Esophagus squamous epithelium (tissue), 5 donors: ENCODE results near the gene PLD6. TPM values are rescaled to one million over a fixed set of nuclear protein-coding genes. Genes with fewer than 3 reads are reported as not detected.

Experiments used
- DNase-seq: peaks from one replicate; lab custom pipeline; 2025; lab: John Stamatoyannopoulos, UW
- H3K27ac ChIP-seq, 4 donors: fragments of 200-600 bp; sonication (generic); one replicate each; pipeline ENCODE4 v1.5.1; 2016 to 2019; ENCODE audit warnings: mild to moderate bottlenecking in 1 of 4
- H3K27me3 ChIP-seq, 4 donors: fragments of 200-600 bp; sonication (generic); 1 replicate in 3 of 4; 2 replicates in 1 of 4; pipeline versions ENCODE4 v1.5.1 to v1.6.0; 2017 to 2021; ENCODE audit warnings: antibody characterized with exemption in 1 of 4
- H3K36me3 ChIP-seq, 3 donors: fragments of 200-600 bp; sonication (generic); one replicate each; pipeline ENCODE4 v1.5.1; 2016 to 2019
- H3K4me1 ChIP-seq, 3 donors: fragments of 200-600 bp; sonication (generic); one replicate each; pipeline ENCODE4 v1.5.1; 2017 to 2019
- H3K4me3 ChIP-seq, 4 donors: fragments of 200-600 bp; sonication (generic); 1 replicate in 3 of 4; 2 replicates in 1 of 4; pipeline ENCODE4 v1.5.1; 2016 to 2019; ENCODE audit warnings: mild to moderate bottlenecking in 2 of 4, moderate library complexity in 1 of 4
- H3K9me3 ChIP-seq, 3 donors: fragments of 200-600 bp; sonication (generic); one replicate each; pipeline ENCODE4 v1.5.1; 2016 to 2019
- CTCF ChIP-seq, 6 experiments: fragments of 450-650 bp in 4 of 6; fragments of 200-600 bp in 2 of 6; sonication (generic) in 2 of 6; IDR thresholded peaks; one replicate each; pipeline ENCODE4 v1.5.1; 2016 to 2019; ENCODE audit warnings: antibody characterized with exemption in 6 of 6, mild to moderate bottlenecking in 4 of 6, moderate library complexity in 4 of 6
- POLR2A ChIP-seq, 4 donors: fragments of 450-650 bp; IDR thresholded peaks; one replicate each; pipeline ENCODE4 v1.6.1; 2017; ENCODE audit warnings: antibody characterized with exemption in 4 of 4, mild to moderate bottlenecking in 4 of 4, moderate library complexity in 3 of 4
- WGBS, 2 donors: methylation state at CpG; one replicate each; pipeline ENCODE4 v1.1.5; 2018; 5-methylcytosine and 5-hydroxymethylcytosine counted together
- intact Hi-C: fragments of 100-400 bp; cut with DNase I; formaldehyde crosslinking; loops from one replicate; pipeline ENCODE4 v1.15.0; 2022
- total RNA-seq, 4 donors: library from RNA; depleted of rRNA; stranded (reverse); fragments of >200 nt; gene quantifications; one replicate each; pipeline ENCODE4 v1.1.0, GENCODE V29; 2016
- donor health status: DM: yes; HTN: yes; CAD: no.

PLD6 gene
- total RNA-seq, 4 donors from 2014 or later, result 0.45 to 1.9 (median 0.95) TPM

GRCh38 chr17:17214646-17215436 is 8.7 kb upstream of the PLD6 start:
- no peaks in the 10 kb centered on the region for H3K27me3 ChIP-seq
- no peaks in the 10 kb centered on the region for H3K4me1 ChIP-seq
- 91 to 92% methylated on average over 15 to 18 of the region's 27 CpGs for WGBS, 2 donors
- H3K36me3 ChIP-seq, result peaks cover 37 to 93% (median 49%) of the 10 kb centered on the region in 3 donors
- no peaks in the 10 kb centered on the region for H3K9me3 ChIP-seq
- H3K4me3 ChIP-seq, result no peak overlapping the region
- TF ChIP-seq CTCF (IDR thresholded peaks at IDR 0.05), result no peak
- H3K27ac ChIP-seq, result no peak overlapping the region
- DNase-seq, result no peak
- intact Hi-C loops, result no loop called here

GRCh38 chr17:17213775-17214174 is 7.6 kb upstream of the PLD6 start:
- DNase-seq, result no peak
- TF ChIP-seq CTCF (IDR thresholded peaks at IDR 0.05) (no peak), POLR2A (IDR thresholded peaks at IDR 0.05) (no peak)
- no peaks in the 10 kb centered on the region for H3K9me3 ChIP-seq
- intact Hi-C loops, result no loop called here
- H3K4me1 ChIP-seq, result no peaks in the 10 kb centered on the region
- peak overlapping the region in 1 of 4 donors; percentile 13 for H3K27ac ChIP-seq
- 59 to 81% methylated on average over 6 to 8 of the region's 10 CpGs for WGBS, 2 donors
- H3K36me3 ChIP-seq, result peaks cover 30 to 82% (median 44%) of the 10 kb centered on the region in 3 donors
- no peaks in the 10 kb centered on the region for H3K27me3 ChIP-seq
- H3K4me3 ChIP-seq, result no peak overlapping the region

GRCh38 chr17:17207998-17208397 is 1.9 kb upstream of the PLD6 start:
- H3K27me3 ChIP-seq, result no peaks in the 10 kb centered on the region
- H3K27ac ChIP-seq, result peak overlapping the region in 1 of 4 donors; percentile 90
- peaks cover 0 to 25% (median 3%) of the 10 kb centered on the region in 3 donors for H3K36me3 ChIP-seq
- peaks cover 25 to 47% (median 28%) of the 10 kb centered on the region in 3 donors for H3K4me1 ChIP-seq
- no peak overlapping the region for H3K4me3 ChIP-seq
- WGBS, 2 donors, result 71 to 72% methylated on average over 8 of the region's 8 CpGs
- TF ChIP-seq CTCF (IDR thresholded peaks at IDR 0.05), result no peak
- TF ChIP-seq POLR2A (IDR thresholded peaks at IDR 0.05), result no peak
- intact Hi-C loops, result no loop called here
- H3K9me3 ChIP-seq, result no peaks in the 10 kb centered on the region
- no peak for DNase-seq

- 26 to 33% methylated on average over 6 of the region's 16 CpGs for WGBS, 2 donors
These were observed 791 bp upstream of the PLD6 start for GRCh38 chr17:17206913-17207335.

More at GRCh38 chr17:17206913-17207335, 791 bp upstream of the PLD6 start:
- peaks cover 0 to 14% (median 0%) of the 10 kb centered on the region in 3 donors for H3K36me3 ChIP-seq
- TF ChIP-seq CTCF (IDR thresholded peaks at IDR 0.05) (no peak), POLR2A (IDR thresholded peaks at IDR 0.05) (no peak)
- H3K27ac ChIP-seq, result peak overlapping the region; percentile 75 to 90 (median 86)
- peak overlapping the region in 3 of 4 donors; percentile 3 to 77 (median 58) for H3K4me3 ChIP-seq
- no peak for DNase-seq
- intact Hi-C loops, result no loop called here
- H3K4me1 ChIP-seq, result peaks cover 25 to 53% (median 28%) of the 10 kb centered on the region in 3 donors
- H3K9me3 ChIP-seq, result no peaks in the 10 kb centered on the region
- H3K27me3 ChIP-seq, result no peaks in the 10 kb centered on the region
